NCI-H1048 (cell line): ENCODE data around the gene GDAP2.
"Not testable (repeated sequence)": the region's sequence is repeated elsewhere in the genome, so short reads cannot be mapped to it uniquely, and the experiment has no call there.

ENCODE experiments used
- DNase-seq: peaks from one replicate; lab custom pipeline; 2025; lab: John Stamatoyannopoulos, UW

The GDAP2 gene

GRCh38 chr1:117899801-117900200 is 29.6 kb downstream of the GDAP2 start:
- DNase-seq, result no peak

- no peak for DNase-seq
Observed at GRCh38 chr1:117897551-117897950, 31.9 kb downstream of the GDAP2 start.

- peak; percentile 32 for DNase-seq
Observed at GRCh38 chr1:117895482-117896114, 33.8 kb downstream of the GDAP2 start.

- no peak for DNase-seq
Observed at GRCh38 chr1:117894078-117894477, 35.3 kb downstream of the GDAP2 start.

- DNase-seq, result no peak
Observed at GRCh38 chr1:117892512-117892911, 36.9 kb downstream of the GDAP2 start.

GRCh38 chr1:117890452-117890851 is 39.0 kb downstream of the GDAP2 start:
- DNase-seq, result no peak

GRCh38 chr1:117886101-117886795 is 43.2 kb downstream of the GDAP2 start:
- no peak for DNase-seq

GRCh38 chr1:117883616-117884015 is 45.8 kb downstream of the GDAP2 start:
- DNase-seq, result no peak

GRCh38 chr1:117879284-117879683 is 50.1 kb downstream of the GDAP2 start:
- DNase-seq, result no peak

- DNase-seq, result no peak
Observed at GRCh38 chr1:117877823-117878222, 51.6 kb downstream of the GDAP2 start.

- no peak for DNase-seq
Observed at GRCh38 chr1:117871013-117871412, 58.4 kb downstream of the GDAP2 start.

- DNase-seq, result no peak
Observed at GRCh38 chr1:117861694-117862093, 67.7 kb downstream of the GDAP2 start.

- DNase-seq, result no peak
Observed at GRCh38 chr1:117860896-117861610, 68.4 kb downstream of the GDAP2 start.

- DNase-seq, result no peak
Observed at GRCh38 chr1:117859901-117860300, 69.5 kb downstream of the GDAP2 start.

- DNase-seq, result no peak
Observed at GRCh38 chr1:117857418-117857817, 72.0 kb downstream of the GDAP2 start.

- no peak for DNase-seq
Observed at GRCh38 chr1:117852853-117853553, 76.4 kb downstream of the GDAP2 start.

GRCh38 chr1:117851687-117852086 is 77.7 kb downstream of the GDAP2 start:
- DNase-seq, result no peak

- no peak for DNase-seq
Observed at GRCh38 chr1:117846674-117847425, 82.6 kb downstream of the GDAP2 start.

- not testable (repeated sequence) for DNase-seq
Observed at GRCh38 chr1:117844478-117844877, 84.9 kb downstream of the GDAP2 start.

- DNase-seq, result no peak
Observed at GRCh38 chr1:117843791-117844190, 85.6 kb downstream of the GDAP2 start.

GRCh38 chr1:117842408-117843170 is 86.8 kb downstream of the GDAP2 start:
- DNase-seq, result no peak
